Fibroblast of lung (primary cell): Measurements from ENCODE around the gene SIRT2.

ENCODE experiments used
- CTCF ChIP-seq, 2 donors: IDR thresholded peaks in 1 of 2; conservative IDR thresholded peaks in 1 of 2; 1 replicate in 1 of 2; 2 replicates in 1 of 2; pipeline ENCODE4 v1.5.1; 2011 to 2012; ENCODE audit warnings: low read length in 2 of 2, control low read depth in 1 of 2, inconsistent platforms in 1 of 2, low read depth in 1 of 2, mild to moderate bottlenecking in 1 of 2
- EZH2 ChIP-seq: IDR thresholded peaks from 2 replicates; pipeline ENCODE4 v1.5.1; 2012; ENCODE audit warnings: low read length, control low read depth, mild to moderate bottlenecking; ENCODE audit errors: missing control alignments

- no peak for TF ChIP-seq CTCF (conservative IDR thresholded peaks at IDR 0.05 in 1 of 2, IDR thresholded peaks at IDR 0.05 in 1 of 2; ENCODE audit: low read depth in 1 of 2, low read length in 2 of 2)
- TF ChIP-seq EZH2: no peak
Measured at GRCh38 chr19:38838208-38838985, 61.0 kb downstream of the SIRT2 start.
